Measurements from ENCODE around the gene MYT1. TPM values are rescaled to one million over a fixed set of nuclear protein-coding genes. Genes with fewer than 3 reads are reported as not detected.
A peak's percentile ranks its signal among the peaks of the same experiment; 100 is the strongest.

The MYT1 gene
- total RNA-seq, 1 donor from 2014 or later: 0.12 TPM

DNA sequence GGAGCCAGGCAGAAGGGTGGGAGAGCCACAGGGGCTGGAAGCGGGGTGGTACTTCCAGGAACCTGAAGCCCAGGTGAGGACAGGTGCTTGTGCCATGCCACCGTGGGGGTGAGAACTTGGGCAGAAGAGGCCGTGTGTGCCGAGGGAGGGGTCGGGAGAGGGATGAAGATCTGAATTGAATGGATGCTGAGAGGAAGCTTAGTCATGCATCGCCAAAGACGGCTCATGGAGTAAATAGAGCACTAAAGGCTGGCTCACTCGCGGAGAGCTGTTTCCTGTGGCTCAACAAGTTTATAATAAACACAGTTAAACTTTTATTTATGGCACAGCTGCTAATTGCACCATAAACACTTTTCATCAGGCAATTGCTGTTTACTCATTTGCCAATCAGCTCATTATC, 21.7 kb upstream of the MYT1 start:
- no peaks in the 10 kb centered on the region for H3K4me1 ChIP-seq
- H3K4me3 ChIP-seq: no peak overlapping the region
- TF ChIP-seq, protein P1, sequence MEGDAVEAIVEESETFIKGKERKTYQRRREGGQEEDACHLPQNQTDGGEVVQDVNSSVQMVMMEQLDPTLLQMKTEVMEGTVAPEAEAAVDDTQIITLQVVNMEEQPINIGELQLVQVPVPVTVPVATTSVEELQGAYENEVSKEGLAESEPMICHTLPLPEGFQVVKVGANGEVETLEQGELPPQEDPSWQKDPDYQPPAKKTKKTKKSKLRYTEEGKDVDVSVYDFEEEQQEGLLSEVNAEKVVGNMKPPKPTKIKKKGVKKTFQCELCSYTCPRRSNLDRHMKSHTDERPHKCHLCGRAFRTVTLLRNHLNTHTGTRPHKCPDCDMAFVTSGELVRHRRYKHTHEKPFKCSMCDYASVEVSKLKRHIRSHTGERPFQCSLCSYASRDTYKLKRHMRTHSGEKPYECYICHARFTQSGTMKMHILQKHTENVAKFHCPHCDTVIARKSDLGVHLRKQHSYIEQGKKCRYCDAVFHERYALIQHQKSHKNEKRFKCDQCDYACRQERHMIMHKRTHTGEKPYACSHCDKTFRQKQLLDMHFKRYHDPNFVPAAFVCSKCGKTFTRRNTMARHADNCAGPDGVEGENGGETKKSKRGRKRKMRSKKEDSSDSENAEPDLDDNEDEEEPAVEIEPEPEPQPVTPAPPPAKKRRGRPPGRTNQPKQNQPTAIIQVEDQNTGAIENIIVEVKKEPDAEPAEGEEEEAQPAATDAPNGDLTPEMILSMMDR (IDR thresholded peaks at IDR 0.05): no peak
- DNase-seq: no peak
- H3K27ac ChIP-seq: no peak overlapping the region
- intact Hi-C loops (cut with DNase I): no loop called here
- H3K9me3 ChIP-seq: peaks cover 6% of the 10 kb centered on the region
- no peaks in the 10 kb centered on the region for H3K36me3 ChIP-seq
- no peak for ATAC-seq
- peaks cover 24% of the 10 kb centered on the region for H3K27me3 ChIP-seq

DNA sequence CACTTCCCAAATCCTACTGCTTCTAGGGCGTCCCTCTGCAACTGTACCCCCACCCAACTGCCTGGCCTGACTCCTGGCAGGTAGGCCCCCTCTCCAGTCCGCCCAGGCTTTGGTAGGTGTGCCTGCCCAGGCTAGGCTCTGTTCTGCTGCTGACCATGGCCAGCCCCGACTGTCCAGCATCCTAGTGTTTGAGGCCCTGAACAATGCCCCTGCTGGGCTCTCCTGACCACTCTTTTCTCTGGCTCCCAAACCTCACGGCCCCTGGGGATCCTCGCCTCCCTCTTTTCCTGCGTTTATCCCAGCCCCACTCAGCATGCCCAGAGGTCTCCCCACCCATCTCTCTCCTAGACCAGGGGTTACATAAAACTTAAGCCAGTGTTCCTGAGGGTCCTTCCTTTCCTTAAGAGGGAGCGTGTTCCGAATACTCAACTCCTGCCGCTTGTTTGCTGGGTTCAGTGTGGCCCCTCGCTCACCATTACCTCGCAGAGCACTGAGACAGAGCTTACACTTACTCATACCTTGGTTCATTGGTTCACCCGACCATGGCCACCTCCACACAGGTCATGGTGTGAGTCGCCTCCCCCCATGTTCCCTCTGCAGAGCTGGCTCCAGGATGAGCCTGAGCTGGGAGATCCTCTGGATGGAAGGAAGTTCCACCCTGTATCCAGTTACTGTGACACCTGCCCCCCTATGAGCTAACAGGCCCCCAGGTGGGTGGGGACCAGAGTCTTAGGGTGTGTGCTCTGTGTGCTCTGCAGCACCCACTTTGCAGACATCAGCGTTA, 21.0 kb upstream of the MYT1 start:
- Histone ChIP-seq H3K9me3 (peaks cover 6% of the 10 kb centered on the region), H3K27me3 (peaks cover 27% of the 10 kb centered on the region), H3K4me1 (no peaks in the 10 kb centered on the region), H3K4me3 (no peak overlapping the region), H3K36me3 (no peaks in the 10 kb centered on the region), H3K27ac (no peak overlapping the region)
- ATAC-seq: no peak
- TF ChIP-seq, protein P1 (IDR thresholded peaks at IDR 0.05): no peak
- DNase-seq: peak; percentile 52
- intact Hi-C loops (cut with DNase I): no loop called here

- H3K27me3 ChIP-seq: peaks cover 27% of the 10 kb centered on the region
- ATAC-seq: no peak
- TF ChIP-seq, protein P1 (IDR thresholded peaks at IDR 0.05): no peak
- H3K27ac ChIP-seq: no peak overlapping the region
- H3K36me3 ChIP-seq: no peaks in the 10 kb centered on the region
- peaks cover 6% of the 10 kb centered on the region for H3K9me3 ChIP-seq
- no peaks in the 10 kb centered on the region for H3K4me1 ChIP-seq
- no peak overlapping the region for H3K4me3 ChIP-seq
- intact Hi-C loops (cut with DNase I): no loop called here
- DNase-seq: no peak
Measured at GRCh38 chr20:64144144-64144912, 19.9 kb upstream of the MYT1 start.

DNA sequence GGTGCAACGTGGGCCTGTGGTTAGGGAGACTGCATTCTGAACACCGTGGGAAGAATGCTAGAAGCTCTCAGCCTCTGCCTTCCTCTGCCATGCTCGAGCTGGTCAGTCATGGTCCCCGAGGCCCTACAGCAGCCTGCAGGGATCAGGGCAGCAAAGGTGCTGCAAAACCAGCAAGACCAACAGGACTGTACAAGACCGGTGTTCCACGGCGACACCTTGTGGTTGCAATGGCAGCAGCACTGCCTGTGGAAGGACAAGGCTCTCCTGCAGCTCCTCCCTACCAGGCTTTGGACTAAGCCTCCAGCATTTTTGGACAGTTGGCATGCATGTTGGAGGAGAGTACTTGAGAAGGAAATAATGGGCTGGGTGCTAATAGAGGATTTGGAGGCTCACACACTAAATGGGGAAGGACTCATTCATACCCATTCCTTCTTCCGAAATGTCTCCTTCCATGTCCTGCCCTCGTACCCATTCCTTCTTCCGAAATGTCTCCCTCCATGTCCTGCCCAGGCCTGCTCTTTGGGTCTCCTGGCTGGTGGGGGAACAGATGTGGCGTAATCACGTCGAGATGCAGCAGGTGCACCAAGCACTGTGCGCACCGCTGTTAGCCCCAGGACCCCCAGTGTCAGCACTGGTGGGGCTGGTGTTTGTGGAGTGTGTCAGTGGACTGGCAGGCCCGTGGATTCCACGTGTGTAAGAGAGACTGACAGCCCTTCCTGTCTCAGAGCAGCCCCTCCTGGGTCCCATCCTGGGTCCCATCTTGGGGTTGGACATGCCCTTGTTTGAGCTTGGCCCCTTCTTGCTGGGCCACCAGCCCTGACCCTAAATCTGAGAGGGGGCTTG, 18.6 kb upstream of the MYT1 start:
- no peaks in the 10 kb centered on the region for H3K36me3 ChIP-seq
- no peak overlapping the region for H3K4me3 ChIP-seq
- peaks cover 15% of the 10 kb centered on the region for H3K27me3 ChIP-seq
- no peak for ATAC-seq
- no peak overlapping the region for H3K27ac ChIP-seq
- DNase-seq: peak; percentile 30
- intact Hi-C loops (cut with DNase I): no loop called here
- TF ChIP-seq, protein P1 (IDR thresholded peaks at IDR 0.05): no peak
- H3K4me1 ChIP-seq: no peaks in the 10 kb centered on the region
- peaks cover 6% of the 10 kb centered on the region for H3K9me3 ChIP-seq

DNA sequence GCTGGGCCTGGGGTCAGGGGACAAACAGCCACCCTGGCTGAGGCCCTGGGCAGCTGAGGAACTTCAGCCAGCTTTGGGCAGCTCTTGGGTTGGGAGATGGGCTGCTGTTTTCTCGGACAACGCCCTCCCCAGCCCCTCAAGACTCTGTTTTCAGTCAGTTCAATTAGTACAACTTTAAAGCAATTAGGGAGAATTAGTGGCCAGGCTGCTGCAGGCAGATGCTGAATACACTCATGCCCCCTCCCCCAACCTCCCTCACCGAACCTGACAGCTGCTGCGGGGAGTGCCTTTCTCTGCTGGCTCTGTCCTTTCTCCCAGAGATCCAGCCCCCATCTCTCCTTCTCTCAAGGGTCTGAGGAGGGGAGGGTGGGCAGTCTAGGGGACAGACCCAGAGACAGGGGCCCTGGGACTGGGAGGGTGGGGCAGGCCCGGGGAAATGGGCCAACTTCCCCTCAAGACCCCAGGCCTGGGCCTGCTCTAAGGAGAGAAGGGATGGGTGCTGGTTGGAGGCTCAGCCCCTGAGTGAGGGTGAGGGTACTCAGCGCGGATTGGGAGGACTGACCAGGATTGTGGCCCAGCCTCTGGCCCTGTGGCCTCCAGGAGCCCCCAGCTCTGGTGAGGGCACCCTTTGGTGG, 17.8 kb upstream of the MYT1 start:
- TF ChIP-seq, protein P1 (IDR thresholded peaks at IDR 0.05): no peak
- no peak overlapping the region for H3K4me3 ChIP-seq
- no peak for ATAC-seq
- H3K9me3 ChIP-seq: peaks cover 6% of the 10 kb centered on the region
- peak; percentile 51 for DNase-seq
- H3K36me3 ChIP-seq: no peaks in the 10 kb centered on the region
- intact Hi-C loops (cut with DNase I): no loop called here
- H3K4me1 ChIP-seq: no peaks in the 10 kb centered on the region
- H3K27ac ChIP-seq: no peak overlapping the region
- peaks cover 11% of the 10 kb centered on the region for H3K27me3 ChIP-seq
